Fibroblast of mammary gland (primary cell): ENCODE results near the gene CSTF3.

Experiments used
- DNase-seq: peaks from one replicate; pipeline ENCODE4 v3.0.0-alpha.2; 2010; ENCODE audit warnings: low read depth
- H3K4me3 ChIP-seq: 2 replicates; pipeline ENCODE4 v1.5.1; 2011; ENCODE audit warnings: low read depth, mild to moderate bottlenecking, low read length, moderate library complexity; ENCODE audit not compliant: control insufficient read depth
- CTCF ChIP-seq: conservative IDR thresholded peaks from 2 replicates; pipeline ENCODE4 v1.5.1; 2011; ENCODE audit warnings: low read depth, low read length, inconsistent platforms; ENCODE audit not compliant: control insufficient read depth, insufficient read depth

The CSTF3 gene

GRCh38 chr11:33191467-33191866, 30.2 kb upstream of the CSTF3 start:
- no peak for TF ChIP-seq CTCF
- no peak for DNase-seq
- H3K4me3 ChIP-seq, result no peak overlapping the region

GRCh38 chr11:33187998-33188722, 26.9 kb upstream of the CSTF3 start:
- DNase-seq, result no peak
- TF ChIP-seq CTCF, result no peak
- no peak overlapping the region for H3K4me3 ChIP-seq

- no peak for TF ChIP-seq CTCF
- H3K4me3 ChIP-seq, result no peak overlapping the region
- no peak for DNase-seq
Observed at GRCh38 chr11:33185756-33186155, 24.5 kb upstream of the CSTF3 start.

GRCh38 chr11:33182246-33182878, 21.1 kb upstream of the CSTF3 start:
- no peak for DNase-seq
- no peak overlapping the region for H3K4me3 ChIP-seq
- TF ChIP-seq CTCF, result no peak

GRCh38 chr11:33179348-33179803, 18.1 kb upstream of the CSTF3 start:
- H3K4me3 ChIP-seq, result no peak overlapping the region
- DNase-seq, result no peak
- no peak for TF ChIP-seq CTCF

- DNase-seq, result no peak
- H3K4me3 ChIP-seq, result no peak overlapping the region
- no peak for TF ChIP-seq CTCF
Observed at GRCh38 chr11:33178443-33179180, 17.3 kb upstream of the CSTF3 start.
